Smooth muscle cell (in vitro differentiated cells): ENCODE measurements around the gene PIKFYVE. TPM values are rescaled to one million over a fixed set of nuclear protein-coding genes. Genes with fewer than 3 reads are reported as not detected.

Source experiments
- DNase-seq: peaks from one replicate; lab custom pipeline; 2025; ENCODE audit not compliant: unreplicated experiment; lab: John Stamatoyannopoulos, UW
- H2AFZ ChIP-seq: fragments of 200-600 bp; sonication (generic); 2 replicates; pipeline ENCODE4 v1.6.0; 2016; ENCODE audit warnings: antibody characterized with exemption, low read depth, mild to moderate bottlenecking
- H3F3A ChIP-seq: fragments of 200-600 bp; sonication (generic); 2 replicates; pipeline ENCODE4 v1.6.0; 2017; ENCODE audit warnings: antibody characterized with exemption, low read depth
- H3K27ac ChIP-seq: fragments of 200-600 bp; sonication (generic); 2 replicates; pipeline ENCODE4 v1.5.1; 2016; ENCODE audit warnings: low read depth, mild to moderate bottlenecking
- H3K27me3 ChIP-seq: fragments of 200-600 bp; sonication (generic); 2 replicates; pipeline ENCODE4 v1.6.1; 2016; ENCODE audit warnings: low read depth, mild to moderate bottlenecking
- H3K36me3 ChIP-seq: fragments of 200-600 bp; sonication (generic); 2 replicates; pipeline ENCODE4 v1.5.1; 2016; ENCODE audit warnings: low read depth
- H3K4me1 ChIP-seq: fragments of 200-600 bp; sonication (generic); 2 replicates; pipeline ENCODE4 v1.5.1; 2016; ENCODE audit warnings: low read depth
- H3K4me2 ChIP-seq: fragments of 200-600 bp; sonication (generic); 2 replicates; pipeline ENCODE4 v1.6.0; 2016; ENCODE audit warnings: mild to moderate bottlenecking
- H3K4me3 ChIP-seq: fragments of 200-600 bp; sonication (generic); 2 replicates; pipeline ENCODE4 v1.5.1; 2016; ENCODE audit warnings: mild to moderate bottlenecking
- H3K79me2 ChIP-seq: fragments of 200-600 bp; sonication (generic); 2 replicates; pipeline ENCODE4 v1.6.0; 2016; ENCODE audit warnings: low read depth, mild to moderate bottlenecking
- H3K9ac ChIP-seq: fragments of 200-600 bp; sonication (generic); 2 replicates; pipeline ENCODE4 v1.6.0; 2016; ENCODE audit warnings: low read depth
- H3K9me3 ChIP-seq: fragments of 200-600 bp; sonication (generic); replicated peaks from 2 replicates; pipeline ENCODE4 v1.5.1; 2016; ENCODE audit warnings: low read depth
- H4K20me1 ChIP-seq: fragments of 200-600 bp; sonication (generic); 2 replicates; pipeline ENCODE4 v1.6.0; 2016; ENCODE audit warnings: low read depth
- WGBS: methylation state at CpG from one replicate; pipeline ENCODE4 v1.1.7; 2016; ENCODE audit warnings: low lambda C conversion rate; 5-methylcytosine and 5-hydroxymethylcytosine counted together
- polyA plus RNA-seq: library from polyadenylated mRNA; unstranded; fragments of >200 nt; fragmentation: Nextera tagmentation; extraction: Ambion mirVana; gene quantifications from 2 replicates; pipeline ENCODE4 v1.2.1, GENCODE V29; 2016
- total RNA-seq: library from RNA; depleted of rRNA; stranded (reverse); fragments of >200 nt; gene quantifications from 2 replicates; pipeline ENCODE4 v1.2.3, GENCODE V29; 2014
- TF ChIP-seq, protein P1 (sequence below): fragments of 200-600 bp; sonication (generic); IDR thresholded peaks from 2 replicates; pipeline ENCODE4 v1.5.1; 2017; ENCODE audit warnings: borderline replicate concordance, mild to moderate bottlenecking, antibody characterized with exemption; ENCODE audit not compliant: insufficient read depth, poor library complexity, severe bottlenecking

The PIKFYVE gene
- total and polyA plus RNA-seq, 2 experiments from 2014 or later = 4.9 to 29.5 TPM

GRCh38 chr2:208356846-208357574, 91.0 kb downstream of the PIKFYVE start:
- Histone ChIP-seq H3K36me3 (peaks cover 15% of the 10 kb centered on the region), H3K9ac (no peak overlapping the region), H3K9me3 (no peaks in the 10 kb centered on the region), H3K4me3 (no peak overlapping the region), H3K4me2 (no peak overlapping the region), H3K79me2 (no peaks in the 10 kb centered on the region), H3K27me3 (no peaks in the 10 kb centered on the region), H3F3A (no peaks in the 10 kb centered on the region), H4K20me1 (no peaks in the 10 kb centered on the region), H2AFZ (no peak overlapping the region), H3K4me1 (no peaks in the 10 kb centered on the region), H3K27ac (peak overlapping the region; percentile 8)
- TF ChIP-seq, protein P1, sequence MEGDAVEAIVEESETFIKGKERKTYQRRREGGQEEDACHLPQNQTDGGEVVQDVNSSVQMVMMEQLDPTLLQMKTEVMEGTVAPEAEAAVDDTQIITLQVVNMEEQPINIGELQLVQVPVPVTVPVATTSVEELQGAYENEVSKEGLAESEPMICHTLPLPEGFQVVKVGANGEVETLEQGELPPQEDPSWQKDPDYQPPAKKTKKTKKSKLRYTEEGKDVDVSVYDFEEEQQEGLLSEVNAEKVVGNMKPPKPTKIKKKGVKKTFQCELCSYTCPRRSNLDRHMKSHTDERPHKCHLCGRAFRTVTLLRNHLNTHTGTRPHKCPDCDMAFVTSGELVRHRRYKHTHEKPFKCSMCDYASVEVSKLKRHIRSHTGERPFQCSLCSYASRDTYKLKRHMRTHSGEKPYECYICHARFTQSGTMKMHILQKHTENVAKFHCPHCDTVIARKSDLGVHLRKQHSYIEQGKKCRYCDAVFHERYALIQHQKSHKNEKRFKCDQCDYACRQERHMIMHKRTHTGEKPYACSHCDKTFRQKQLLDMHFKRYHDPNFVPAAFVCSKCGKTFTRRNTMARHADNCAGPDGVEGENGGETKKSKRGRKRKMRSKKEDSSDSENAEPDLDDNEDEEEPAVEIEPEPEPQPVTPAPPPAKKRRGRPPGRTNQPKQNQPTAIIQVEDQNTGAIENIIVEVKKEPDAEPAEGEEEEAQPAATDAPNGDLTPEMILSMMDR = no peak
- DNase-seq = no peak
- 31% methylated on average over 1 of the region's 1 CpG for WGBS

- H3K27ac ChIP-seq = no peak overlapping the region
- H3K4me2 ChIP-seq = no peak overlapping the region
- no peaks in the 10 kb centered on the region for H3K9me3 ChIP-seq
- H3K36me3 ChIP-seq = peaks cover 7% of the 10 kb centered on the region
- no peak overlapping the region for H2AFZ ChIP-seq
- no peak overlapping the region for H3K4me3 ChIP-seq
- DNase-seq = no peak
- no peaks in the 10 kb centered on the region for H3K79me2 ChIP-seq
- H4K20me1 ChIP-seq = no peaks in the 10 kb centered on the region
- H3K4me1 ChIP-seq = no peaks in the 10 kb centered on the region
- no peaks in the 10 kb centered on the region for H3F3A ChIP-seq
- WGBS = 97% methylated on average over 10 of the region's 10 CpGs
- H3K27me3 ChIP-seq = no peaks in the 10 kb centered on the region
- TF ChIP-seq, protein P1 = no peak
- H3K9ac ChIP-seq = no peak overlapping the region
These were observed 92.9 kb downstream of the PIKFYVE start for GRCh38 chr2:208358758-208359631.

DNA sequence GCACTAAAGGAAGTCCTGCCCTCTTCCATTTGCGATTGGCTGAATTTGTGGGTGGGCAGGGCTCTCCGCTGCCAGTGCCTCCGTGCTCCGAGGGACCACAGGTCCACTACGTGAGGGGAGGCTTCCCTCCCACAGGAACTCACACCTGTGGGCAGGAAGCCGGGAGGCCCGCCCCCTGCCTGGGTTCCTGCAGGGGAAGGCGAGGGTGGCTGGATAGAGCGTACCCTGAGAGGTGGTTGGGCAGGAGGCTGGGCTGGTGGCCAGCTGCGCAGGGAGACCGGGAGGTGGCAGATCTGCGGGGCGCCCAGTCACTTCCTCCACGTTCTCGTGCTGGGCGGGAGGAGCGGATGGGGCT, 93.6 kb downstream of the PIKFYVE start:
- WGBS = 94% methylated on average over 17 of the region's 17 CpGs
- Histone ChIP-seq H3K4me2 (no peak overlapping the region), H3K27me3 (no peaks in the 10 kb centered on the region), H4K20me1 (no peaks in the 10 kb centered on the region), H3K79me2 (no peaks in the 10 kb centered on the region), H2AFZ (no peak overlapping the region), H3K9me3 (no peaks in the 10 kb centered on the region), H3K4me1 (no peaks in the 10 kb centered on the region), H3K36me3 (peaks cover 4% of the 10 kb centered on the region), H3K27ac (no peak overlapping the region), H3F3A (no peaks in the 10 kb centered on the region), H3K4me3 (no peak overlapping the region), H3K9ac (no peak overlapping the region)
- DNase-seq = no peak
- TF ChIP-seq, protein P1 = no peak
